Keratinocyte (primary cell): ENCODE results near the gene MPLKIP. TPM values are rescaled to one million over a fixed set of nuclear protein-coding genes. Genes with fewer than 3 reads are reported as not detected.

ENCODE experiments used
- DNase-seq: peaks from one replicate; pipeline ENCODE4 v3.0.0-alpha.2; 2011; ENCODE audit warnings: low read depth, missing footprints, low spot score
- FAIRE-seq: peaks from 2 replicates; lab custom pipeline; 2011; peaks lifted over from hg19 to GRCh38; lab: Jason Lieb, UNC
- H2AFZ ChIP-seq: 2 replicates; pipeline ENCODE4 v1.6.0; 2012; ENCODE audit warnings: low read length, control low read depth, inconsistent platforms; ENCODE audit not compliant: control insufficient read depth
- H3K27ac ChIP-seq: 2 replicates; pipeline ENCODE4 v1.5.1; 2011; ENCODE audit warnings: low read length; ENCODE audit not compliant: control insufficient read depth, insufficient read depth
- H3K27me3 ChIP-seq: 3 replicates; pipeline ENCODE4 v1.6.0; 2011; ENCODE audit warnings: low read length; ENCODE audit not compliant: control insufficient read depth, insufficient read depth; ENCODE audit errors: extremely low read depth
- H3K36me3 ChIP-seq, 2 experiments: 2 replicates in 1 of 2; 3 replicates in 1 of 2; pipeline ENCODE4 v1.5.1; 2011; ENCODE audit warnings: low read length in 2 of 2, mild to moderate bottlenecking in 1 of 2; ENCODE audit not compliant: control insufficient read depth in 2 of 2, insufficient read depth in 2 of 2; ENCODE audit errors: extremely low read depth in 1 of 2
- H3K4me1 ChIP-seq: 3 replicates; pipeline ENCODE4 v1.5.1; 2011; ENCODE audit warnings: low read length; ENCODE audit not compliant: control insufficient read depth, insufficient read depth; ENCODE audit errors: extremely low read depth
- H3K4me2 ChIP-seq: 3 replicates; pipeline ENCODE4 v1.6.0; 2011; ENCODE audit warnings: low read depth, low read length; ENCODE audit not compliant: control insufficient read depth, insufficient read depth; ENCODE audit errors: extremely low read depth
- H3K4me3 ChIP-seq, 3 experiments: fragments of 200-600 bp in 1 of 3; sonication (generic) in 1 of 3; 2 replicates in 2 of 3; 3 replicates in 1 of 3; pipeline ENCODE4 v1.5.1; 2011 to 2016; ENCODE audit warnings: low read length in 3 of 3, mild to moderate bottlenecking in 3 of 3, control low read depth in 2 of 3, inconsistent platforms in 1 of 3, low read depth in 1 of 3, mixed read lengths in 1 of 3, mixed run types in 1 of 3, moderate library complexity in 1 of 3; ENCODE audit not compliant: control insufficient read depth in 2 of 3, insufficient read depth in 2 of 3; ENCODE audit errors: extremely low read depth in 1 of 3
- H3K79me2 ChIP-seq: 2 replicates; pipeline ENCODE4 v1.6.0; 2012; ENCODE audit warnings: low read length; ENCODE audit not compliant: control insufficient read depth, insufficient read depth
- H3K9ac ChIP-seq: 3 replicates; pipeline ENCODE4 v1.6.0; 2011; ENCODE audit warnings: low read length; ENCODE audit not compliant: control insufficient read depth, insufficient read depth; ENCODE audit errors: extremely low read depth
- H3K9me1 ChIP-seq: 3 replicates; pipeline ENCODE4 v1.6.0; 2011; ENCODE audit warnings: low read length; ENCODE audit not compliant: control insufficient read depth, insufficient read depth; ENCODE audit errors: extremely low read depth
- H3K9me3 ChIP-seq: 2 replicates; pipeline ENCODE4 v1.5.1; 2012; ENCODE audit warnings: low read depth, low read length; ENCODE audit not compliant: control insufficient read depth
- H4K20me1 ChIP-seq: 3 replicates; pipeline ENCODE4 v1.6.0; 2011; ENCODE audit warnings: low read length; ENCODE audit not compliant: control insufficient read depth, insufficient read depth; ENCODE audit errors: extremely low read depth
- EZH2 ChIP-seq: IDR thresholded peaks from one replicate; pipeline ENCODE4 v1.6.1; 2012; ENCODE audit warnings: inconsistent platforms, mild to moderate bottlenecking, low read length, moderate library complexity
- dilution Hi-C: fragments of 300-500 bp; cut with MboI; formaldehyde crosslinking; loops from one replicate; pipeline ENCODE4 v1.7.0; 2020; ENCODE audit warnings: low sequenced_read_pairs; ENCODE audit not compliant: extremely low pct_ligation_motif_present
- polyA plus RNA-seq, 5 experiments: library from polyadenylated mRNA; depleted of rRNA in 3 of 5; stranded (reverse) in 3 of 5; stranded (forward) in 1 of 5; unstranded in 1 of 5; fragments of >200 nt; gene quantifications; 1 replicate in 1 of 5; 2 replicates in 3 of 5; 3 replicates in 1 of 5; pipeline versions ENCODE4 v1.2.1 to v1.2.3, GENCODE V29; 2011 to 2012; ENCODE audit warnings: missing spikeins in 2 of 5, low read depth in 1 of 5, low replicate concordance in 1 of 5
- small RNA-seq, 3 experiments: library from RNA; depleted of rRNA; stranded (forward); fragments of <200 nt; gene quantifications; one replicate each; pipeline ENCODE3, GENCODE V24; 2012; ENCODE audit warnings: low read depth in 3 of 3, low replicate concordance in 1 of 3; ENCODE audit not compliant: insufficient read length in 3 of 3
- TF ChIP-seq, protein P1 (sequence below), 3 experiments: IDR thresholded peaks in 1 of 3; conservative IDR thresholded peaks in 1 of 3; optimal IDR thresholded peaks in 1 of 3; 2 replicates in 2 of 3; 3 replicates in 1 of 3; pipeline versions ENCODE3 to v1.5.1; 2011; ENCODE audit warnings: low read length in 3 of 3, mild to moderate bottlenecking in 3 of 3, moderate library complexity in 2 of 3, control low read depth in 1 of 3, inconsistent platforms in 1 of 3; ENCODE audit not compliant: insufficient read depth in 2 of 3; ENCODE audit errors: extremely low read depth in 1 of 3

The MPLKIP gene
- polyA plus RNA-seq, 1 donor (not counting 4 experiments of a cell fraction or from before 2014, with no cell fraction given): 43.3 TPM

DNA sequence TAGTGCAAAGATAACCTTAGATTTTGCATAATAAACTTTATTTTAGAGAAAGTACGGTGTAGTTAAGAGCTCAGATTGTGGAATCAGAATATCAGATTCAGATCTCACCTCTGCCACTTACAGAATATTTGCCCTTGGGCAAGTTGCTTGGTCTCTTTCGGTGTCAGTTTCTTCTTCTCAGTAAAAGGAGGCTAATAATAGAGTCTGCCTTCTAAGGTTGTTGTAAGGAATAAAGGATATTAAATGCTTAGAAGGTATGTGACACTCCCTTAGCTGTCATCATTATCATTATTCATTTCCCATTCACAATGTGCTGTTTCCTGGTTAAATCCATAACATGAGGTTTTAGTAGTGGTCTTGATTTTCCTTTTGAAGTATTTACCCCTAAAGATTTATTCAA lies 42.2 kb downstream of the MPLKIP start:
- no peak for FAIRE-seq
- dilution Hi-C loops: no loop called here

GRCh38 chr7:40077849-40078248 lies 56.6 kb downstream of the MPLKIP start:
- DNase-seq (no peak), FAIRE-seq (no peak)
- Histone ChIP-seq H3K4me3 (no peak overlapping the region), H3K4me1 (no peaks in the 10 kb centered on the region), H3K27ac (no peak overlapping the region), H3K9ac (no peak overlapping the region), H3K27me3 (no peaks in the 10 kb centered on the region), H2AFZ (no peak overlapping the region), H3K79me2 (no peaks in the 10 kb centered on the region), H3K36me3 (no peaks in the 10 kb centered on the region), H3K9me3 (no peaks in the 10 kb centered on the region), H4K20me1 (no peaks in the 10 kb centered on the region), H3K4me2 (no peak overlapping the region), H3K9me1 (no peaks in the 10 kb centered on the region)
- TF ChIP-seq EZH2: no peak
- TF ChIP-seq, protein P1, sequence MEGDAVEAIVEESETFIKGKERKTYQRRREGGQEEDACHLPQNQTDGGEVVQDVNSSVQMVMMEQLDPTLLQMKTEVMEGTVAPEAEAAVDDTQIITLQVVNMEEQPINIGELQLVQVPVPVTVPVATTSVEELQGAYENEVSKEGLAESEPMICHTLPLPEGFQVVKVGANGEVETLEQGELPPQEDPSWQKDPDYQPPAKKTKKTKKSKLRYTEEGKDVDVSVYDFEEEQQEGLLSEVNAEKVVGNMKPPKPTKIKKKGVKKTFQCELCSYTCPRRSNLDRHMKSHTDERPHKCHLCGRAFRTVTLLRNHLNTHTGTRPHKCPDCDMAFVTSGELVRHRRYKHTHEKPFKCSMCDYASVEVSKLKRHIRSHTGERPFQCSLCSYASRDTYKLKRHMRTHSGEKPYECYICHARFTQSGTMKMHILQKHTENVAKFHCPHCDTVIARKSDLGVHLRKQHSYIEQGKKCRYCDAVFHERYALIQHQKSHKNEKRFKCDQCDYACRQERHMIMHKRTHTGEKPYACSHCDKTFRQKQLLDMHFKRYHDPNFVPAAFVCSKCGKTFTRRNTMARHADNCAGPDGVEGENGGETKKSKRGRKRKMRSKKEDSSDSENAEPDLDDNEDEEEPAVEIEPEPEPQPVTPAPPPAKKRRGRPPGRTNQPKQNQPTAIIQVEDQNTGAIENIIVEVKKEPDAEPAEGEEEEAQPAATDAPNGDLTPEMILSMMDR (optimal IDR thresholded peaks at IDR 0.05 in 1 of 3, IDR thresholded peaks at IDR 0.05 in 1 of 3, conservative IDR thresholded peaks at IDR 0.05 in 1 of 3; ENCODE audit: extremely low read depth in 1 of 3, insufficient read depth in 2 of 3, low read length in 3 of 3): no peak
- dilution Hi-C loops: no loop called here

More for the DNA sequence above, 42.2 kb downstream of the MPLKIP start:
- Histone ChIP-seq H4K20me1 (no peaks in the 10 kb centered on the region), H3K4me2 (no peak overlapping the region), H3K4me3 (no peak overlapping the region), H3K36me3 (peaks cover 12 to 20% of the 10 kb centered on the region in 2 experiments), H3K9ac (no peak overlapping the region), H3K9me3 (no peaks in the 10 kb centered on the region), H3K27ac (no peak overlapping the region), H3K27me3 (no peaks in the 10 kb centered on the region), H2AFZ (no peak overlapping the region), H3K4me1 (no peaks in the 10 kb centered on the region), H3K9me1 (no peaks in the 10 kb centered on the region), H3K79me2 (no peaks in the 10 kb centered on the region)
- no peak for TF ChIP-seq EZH2
- TF ChIP-seq, protein P1 (optimal IDR thresholded peaks at IDR 0.05 in 1 of 3, IDR thresholded peaks at IDR 0.05 in 1 of 3, conservative IDR thresholded peaks at IDR 0.05 in 1 of 3; ENCODE audit: extremely low read depth in 1 of 3, insufficient read depth in 2 of 3, low read length in 3 of 3): no peak
- DNase-seq: no peak

Small RNA genes lying within 50 kb of the gene (small RNA-seq; reads per million reads assigned to genes)
- gene AC006023.1: 0 reads per million in 3 experiments
- 0 reads per million in 3 experiments for gene AC006023.2

Other genes with a start within 250 kb of the MPLKIP start
- gene CDK13, start 184.4 kb downstream of the MPLKIP start, polyA plus RNA-seq: 22.0 to 30.7 TPM (median 25.4 TPM) in 3 replicates
- gene SUGCT, start 383 bp upstream of the MPLKIP start, polyA plus RNA-seq: 69.5 to 134 TPM (median 126 TPM) in 3 replicates